DMS53 treated with DMSO at 0.1 percent for 48 hours (cell line): ENCODE results near the gene NAA38.
"Not testable (repeated sequence)": the region's sequence is repeated elsewhere in the genome, so short reads cannot be mapped to it uniquely, and the experiment has no call there.

Source experiments
- DNase-seq: peaks from one replicate; lab custom pipeline; 2025; ENCODE audit not compliant: unreplicated experiment; lab: John Stamatoyannopoulos, UW

The NAA38 gene

DNA sequence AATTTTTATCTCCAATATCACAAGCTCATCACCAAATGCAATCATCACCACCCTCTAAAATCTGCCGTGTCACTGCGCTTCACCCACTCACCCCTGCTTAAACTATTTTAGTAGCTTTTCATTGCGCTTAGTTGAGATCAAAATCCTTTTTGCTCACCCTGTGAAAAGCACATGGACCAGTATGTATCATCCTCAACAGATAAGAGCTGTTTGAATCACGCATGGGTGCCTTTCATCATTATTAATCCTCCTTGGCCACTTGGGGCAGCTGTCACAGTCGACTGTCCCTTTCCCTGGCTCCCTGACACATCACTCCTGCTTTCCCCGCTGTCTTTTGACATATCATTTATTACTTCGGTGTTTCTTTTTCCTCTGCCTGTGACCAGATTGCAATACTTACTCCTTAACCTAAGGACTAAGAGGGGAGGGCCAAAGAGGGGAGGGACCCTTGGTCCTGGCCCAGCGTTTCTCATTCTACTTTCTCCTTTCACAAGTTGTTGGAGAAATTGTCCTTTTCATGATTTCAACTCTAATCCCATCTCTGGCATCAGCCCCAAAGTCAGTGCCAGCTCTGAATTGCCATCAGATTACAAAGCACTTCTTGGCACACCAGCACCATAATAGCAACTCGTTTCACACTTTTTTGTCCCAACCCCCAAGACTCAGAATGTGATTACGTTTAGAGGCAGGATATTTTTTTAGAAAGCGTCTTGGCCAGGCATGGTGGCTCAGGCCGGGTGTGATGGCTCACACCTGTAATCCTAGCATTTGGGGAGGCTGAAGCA is 32.0 kb downstream of the NAA38 start:
- DNase-seq = no peak

- DNase-seq = no peak
These were observed 33.1 kb downstream of the NAA38 start for GRCh38 chr17:7824021-7824924.

- no peak for DNase-seq
These were observed 33.8 kb downstream of the NAA38 start for GRCh38 chr17:7823581-7824001.

DNA sequence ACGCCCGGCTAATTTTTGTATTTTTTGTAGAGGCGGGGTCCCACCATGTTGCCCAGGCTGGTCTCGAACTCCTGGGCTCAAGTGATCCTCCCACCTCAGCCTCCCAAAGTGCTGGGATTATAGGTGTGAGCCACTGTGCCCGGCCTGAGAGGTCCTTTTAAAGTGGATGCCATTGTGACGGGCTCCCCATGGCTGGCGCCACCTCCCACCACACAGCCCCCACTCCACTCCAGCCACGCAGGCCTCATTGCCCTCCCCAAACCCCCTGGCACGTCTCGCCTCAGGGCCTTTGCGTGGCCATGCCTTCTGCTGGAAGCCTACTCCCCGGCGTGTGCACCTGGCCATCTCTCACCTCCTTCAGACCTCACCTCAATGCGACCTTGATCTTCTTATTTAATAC is 35.2 kb downstream of the NAA38 start:
- DNase-seq = no peak

DNA sequence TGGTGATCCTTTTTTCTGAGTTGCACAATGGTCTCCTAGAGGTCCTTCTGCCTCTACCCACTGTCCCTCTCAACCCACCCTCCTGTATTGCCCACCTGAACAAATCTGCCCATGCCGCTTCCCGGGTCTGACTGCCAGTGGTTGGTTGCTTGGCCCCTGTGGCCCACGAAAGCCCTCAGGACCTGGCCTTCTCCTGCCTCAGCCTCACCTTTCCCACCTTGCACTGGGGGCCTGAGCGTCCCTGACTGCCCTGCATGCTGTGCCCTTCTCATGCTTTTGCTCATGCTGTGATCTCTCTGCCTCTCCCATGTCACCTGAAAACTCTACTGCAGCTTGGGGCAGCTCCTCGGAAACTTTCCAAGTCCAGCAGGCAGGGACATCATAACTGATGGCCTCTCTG is 37.1 kb downstream of the NAA38 start:
- no peak for DNase-seq

- no peak for DNase-seq
These were observed 38.4 kb downstream of the NAA38 start for GRCh38 chr17:7818746-7819645.

- DNase-seq = no peak
These were observed 39.3 kb downstream of the NAA38 start for GRCh38 chr17:7818026-7818425.

GRCh38 chr17:7817643-7817964 is 39.8 kb downstream of the NAA38 start:
- no peak for DNase-seq

- DNase-seq = no peak
These were observed 40.3 kb downstream of the NAA38 start for GRCh38 chr17:7816926-7817642.

- no peak for DNase-seq
These were observed 42.4 kb downstream of the NAA38 start for GRCh38 chr17:7814969-7815368.

- DNase-seq = no peak
These were observed 46.1 kb downstream of the NAA38 start for GRCh38 chr17:7811251-7811650.

DNA sequence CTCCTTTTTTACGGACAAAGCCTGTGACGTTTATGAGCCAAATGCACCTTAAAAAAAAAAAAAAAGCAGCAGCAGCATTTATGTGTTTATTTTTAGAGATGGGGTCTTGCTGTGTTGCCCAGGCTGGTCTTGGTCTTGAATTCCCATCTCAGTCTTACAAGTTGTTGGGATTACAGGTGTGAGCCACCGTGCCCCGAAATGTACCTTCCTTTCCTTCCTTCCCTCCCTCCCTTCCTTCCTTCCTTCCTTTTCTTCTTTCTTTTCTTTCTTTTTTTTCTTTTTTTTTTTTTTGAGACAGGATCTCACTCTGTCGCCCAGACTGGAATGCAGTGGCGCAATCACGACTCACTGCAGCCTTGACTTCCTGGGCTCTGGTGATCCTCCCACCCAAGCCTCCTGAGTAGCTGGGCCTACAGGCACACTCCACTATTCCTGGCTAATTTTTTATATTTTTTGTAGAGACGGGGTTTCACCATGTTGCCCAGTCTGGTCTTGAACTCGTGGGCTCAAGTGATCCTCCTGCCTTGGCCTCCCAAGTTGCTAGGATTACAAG is 47.5 kb downstream of the NAA38 start:
- not testable (repeated sequence) for DNase-seq

- DNase-seq = no peak
These were observed 48.1 kb downstream of the NAA38 start for GRCh38 chr17:7809086-7809790.

- no peak for DNase-seq
These were observed 50.2 kb downstream of the NAA38 start for GRCh38 chr17:7807206-7807605.
